Measurements from ENCODE around the gene CLMN. TPM values are rescaled to one million over a fixed set of nuclear protein-coding genes. Genes with fewer than 3 reads are reported as not detected.

CLMN gene
- polyA plus RNA-seq, 1 donor, result 18.7 TPM

- WGBS (ENCODE audit: insufficient coverage, low lambda C conversion rate), result no CpG with 5 or more reads among the region's 12 CpGs
- H3K27ac ChIP-seq (ENCODE audit: low read length), result no peak overlapping the region
Measured at GRCh38 chr14:95221531-95221930, 98.2 kb downstream of the CLMN start.

GRCh38 chr14:95220663-95221231 lies 99.0 kb downstream of the CLMN start:
- no peaks in the 10 kb centered on the region for H3K27me3 ChIP-seq (ENCODE audit: control insufficient read depth, insufficient read depth, low read length)
- no CpG with 5 or more reads among the region's 11 CpGs for WGBS (ENCODE audit: insufficient coverage, low lambda C conversion rate)
- no peak overlapping the region for H3K27ac ChIP-seq (ENCODE audit: low read length)
- no peaks in the 10 kb centered on the region for H3K4me1 ChIP-seq (ENCODE audit: control insufficient read depth, insufficient read depth, low read length)
- H3K9me3 ChIP-seq (ENCODE audit: control insufficient read depth, low read depth, low read length), result no peaks in the 10 kb centered on the region
- H3K4me3 ChIP-seq (ENCODE audit: low read length), result no peak overlapping the region
- DNase-seq, result no peak
- H3K36me3 ChIP-seq (ENCODE audit: control insufficient read depth, insufficient read depth, low read length), result peaks cover 30% of the 10 kb centered on the region

More at GRCh38 chr14:95221531-95221930, 98.2 kb downstream of the CLMN start:
- H3K9me3 ChIP-seq (ENCODE audit: control insufficient read depth, low read depth, low read length), result no peaks in the 10 kb centered on the region
- no peak for DNase-seq
- peaks cover 30% of the 10 kb centered on the region for H3K36me3 ChIP-seq (ENCODE audit: control insufficient read depth, insufficient read depth, low read length)
- no peaks in the 10 kb centered on the region for H3K27me3 ChIP-seq (ENCODE audit: control insufficient read depth, insufficient read depth, low read length)
- H3K4me3 ChIP-seq (ENCODE audit: low read length), result no peak overlapping the region
- H3K4me1 ChIP-seq (ENCODE audit: control insufficient read depth, insufficient read depth, low read length), result no peaks in the 10 kb centered on the region

GRCh38 chr14:95218472-95219193 lies 101.1 kb downstream of the CLMN start:
- Histone ChIP-seq H3K36me3 (ENCODE audit: control insufficient read depth, insufficient read depth, low read length) (peaks cover 33% of the 10 kb centered on the region), H3K4me1 (ENCODE audit: control insufficient read depth, insufficient read depth, low read length) (no peaks in the 10 kb centered on the region), H3K9me3 (ENCODE audit: control insufficient read depth, low read depth, low read length) (no peaks in the 10 kb centered on the region), H3K4me3 (ENCODE audit: low read length) (no peak overlapping the region), H3K27ac (ENCODE audit: low read length) (no peak overlapping the region), H3K27me3 (ENCODE audit: control insufficient read depth, insufficient read depth, low read length) (no peaks in the 10 kb centered on the region)
- no CpG with 5 or more reads among the region's 8 CpGs for WGBS (ENCODE audit: insufficient coverage, low lambda C conversion rate)
- DNase-seq, result no peak

GRCh38 chr14:95218006-95218405 lies 101.7 kb downstream of the CLMN start:
- H3K27ac ChIP-seq (ENCODE audit: low read length), result no peak overlapping the region
- no peaks in the 10 kb centered on the region for H3K27me3 ChIP-seq (ENCODE audit: control insufficient read depth, insufficient read depth, low read length)
- no CpG with 5 or more reads among the region's 4 CpGs for WGBS (ENCODE audit: insufficient coverage, low lambda C conversion rate)
- no peaks in the 10 kb centered on the region for H3K9me3 ChIP-seq (ENCODE audit: control insufficient read depth, low read depth, low read length)
- H3K4me1 ChIP-seq (ENCODE audit: control insufficient read depth, insufficient read depth, low read length), result no peaks in the 10 kb centered on the region
- no peak for DNase-seq
- H3K4me3 ChIP-seq (ENCODE audit: low read length), result no peak overlapping the region
- H3K36me3 ChIP-seq (ENCODE audit: control insufficient read depth, insufficient read depth, low read length), result peaks cover 31% of the 10 kb centered on the region

- no peak overlapping the region for H3K4me3 ChIP-seq (ENCODE audit: low read length)
- no CpG with 5 or more reads among the region's 10 CpGs for WGBS (ENCODE audit: insufficient coverage, low lambda C conversion rate)
- H3K27ac ChIP-seq (ENCODE audit: low read length), result no peak overlapping the region
- no peaks in the 10 kb centered on the region for H3K9me3 ChIP-seq (ENCODE audit: control insufficient read depth, low read depth, low read length)
- DNase-seq, result no peak
- no peaks in the 10 kb centered on the region for H3K27me3 ChIP-seq (ENCODE audit: control insufficient read depth, insufficient read depth, low read length)
- peaks cover 30% of the 10 kb centered on the region for H3K36me3 ChIP-seq (ENCODE audit: control insufficient read depth, insufficient read depth, low read length)
- no peaks in the 10 kb centered on the region for H3K4me1 ChIP-seq (ENCODE audit: control insufficient read depth, insufficient read depth, low read length)
Measured at GRCh38 chr14:95217391-95217900, 102.3 kb downstream of the CLMN start.

- Histone ChIP-seq H3K4me1 (ENCODE audit: control insufficient read depth, insufficient read depth, low read length) (no peaks in the 10 kb centered on the region), H3K27me3 (ENCODE audit: control insufficient read depth, insufficient read depth, low read length) (no peaks in the 10 kb centered on the region), H3K27ac (ENCODE audit: low read length) (no peak overlapping the region), H3K9me3 (ENCODE audit: control insufficient read depth, low read depth, low read length) (no peaks in the 10 kb centered on the region), H3K36me3 (ENCODE audit: control insufficient read depth, insufficient read depth, low read length) (peaks cover 20% of the 10 kb centered on the region), H3K4me3 (ENCODE audit: low read length) (no peak overlapping the region)
- no CpG with 5 or more reads among the region's 8 CpGs for WGBS (ENCODE audit: insufficient coverage, low lambda C conversion rate)
- DNase-seq, result no peak
Measured at GRCh38 chr14:95216008-95216407, 103.7 kb downstream of the CLMN start.

GRCh38 chr14:95215094-95215725 lies 104.5 kb downstream of the CLMN start:
- no peak overlapping the region for H3K4me3 ChIP-seq (ENCODE audit: low read length)
- no peaks in the 10 kb centered on the region for H3K4me1 ChIP-seq (ENCODE audit: control insufficient read depth, insufficient read depth, low read length)
- no peak overlapping the region for H3K27ac ChIP-seq (ENCODE audit: low read length)
- H3K27me3 ChIP-seq (ENCODE audit: control insufficient read depth, insufficient read depth, low read length), result no peaks in the 10 kb centered on the region
- no CpG with 5 or more reads among the region's 3 CpGs for WGBS (ENCODE audit: insufficient coverage, low lambda C conversion rate)
- no peaks in the 10 kb centered on the region for H3K9me3 ChIP-seq (ENCODE audit: control insufficient read depth, low read depth, low read length)
- peaks cover 15% of the 10 kb centered on the region for H3K36me3 ChIP-seq (ENCODE audit: control insufficient read depth, insufficient read depth, low read length)
- no peak for DNase-seq

GRCh38 chr14:95213774-95214173 lies 105.9 kb downstream of the CLMN start:
- no peak for DNase-seq
- no peak overlapping the region for H3K27ac ChIP-seq (ENCODE audit: low read length)
- WGBS (ENCODE audit: insufficient coverage, low lambda C conversion rate), result 100% methylated on average over 1 of the region's 3 CpGs
- H3K4me3 ChIP-seq (ENCODE audit: low read length), result no peak overlapping the region
- peaks cover 21% of the 10 kb centered on the region for H3K36me3 ChIP-seq (ENCODE audit: control insufficient read depth, insufficient read depth, low read length)
- H3K4me1 ChIP-seq (ENCODE audit: control insufficient read depth, insufficient read depth, low read length), result no peaks in the 10 kb centered on the region
- H3K27me3 ChIP-seq (ENCODE audit: control insufficient read depth, insufficient read depth, low read length), result no peaks in the 10 kb centered on the region
- H3K9me3 ChIP-seq (ENCODE audit: control insufficient read depth, low read depth, low read length), result no peaks in the 10 kb centered on the region

GRCh38 chr14:95211721-95212504 lies 107.8 kb downstream of the CLMN start:
- no peak overlapping the region for H3K27ac ChIP-seq (ENCODE audit: low read length)
- no peak for DNase-seq
- no peaks in the 10 kb centered on the region for H3K9me3 ChIP-seq (ENCODE audit: control insufficient read depth, low read depth, low read length)
- H3K27me3 ChIP-seq (ENCODE audit: control insufficient read depth, insufficient read depth, low read length), result no peaks in the 10 kb centered on the region
- peaks cover 14% of the 10 kb centered on the region for H3K36me3 ChIP-seq (ENCODE audit: control insufficient read depth, insufficient read depth, low read length)
- H3K4me1 ChIP-seq (ENCODE audit: control insufficient read depth, insufficient read depth, low read length), result no peaks in the 10 kb centered on the region
- WGBS (ENCODE audit: insufficient coverage, low lambda C conversion rate), result no CpG with 5 or more reads among the region's 8 CpGs
- H3K4me3 ChIP-seq (ENCODE audit: low read length), result no peak overlapping the region

GRCh38 chr14:95210699-95211098 lies 109.0 kb downstream of the CLMN start:
- no peaks in the 10 kb centered on the region for H3K4me1 ChIP-seq (ENCODE audit: control insufficient read depth, insufficient read depth, low read length)
- no peaks in the 10 kb centered on the region for H3K27me3 ChIP-seq (ENCODE audit: control insufficient read depth, insufficient read depth, low read length)
- WGBS (ENCODE audit: insufficient coverage, low lambda C conversion rate), result no CpG with 5 or more reads among the region's 13 CpGs
- H3K4me3 ChIP-seq (ENCODE audit: low read length), result no peak overlapping the region
- H3K36me3 ChIP-seq (ENCODE audit: control insufficient read depth, insufficient read depth, low read length), result peaks cover 14% of the 10 kb centered on the region
- no peaks in the 10 kb centered on the region for H3K9me3 ChIP-seq (ENCODE audit: control insufficient read depth, low read depth, low read length)
- no peak overlapping the region for H3K27ac ChIP-seq (ENCODE audit: low read length)
- no peak for DNase-seq

Measured in large intestine (tissue), 3 donors.